HG03342 (cell line): ENCODE measurements around the gene PGS1.

Experiments used
- ATAC-seq: cut with Tn5 transposase; IDR thresholded peaks from one replicate; pipeline ENCODE4 v1.9.1; 2021; ENCODE audit warnings: mild to moderate bottlenecking, moderate library complexity; ENCODE audit not compliant: unreplicated experiment

Gene PGS1

DNA sequence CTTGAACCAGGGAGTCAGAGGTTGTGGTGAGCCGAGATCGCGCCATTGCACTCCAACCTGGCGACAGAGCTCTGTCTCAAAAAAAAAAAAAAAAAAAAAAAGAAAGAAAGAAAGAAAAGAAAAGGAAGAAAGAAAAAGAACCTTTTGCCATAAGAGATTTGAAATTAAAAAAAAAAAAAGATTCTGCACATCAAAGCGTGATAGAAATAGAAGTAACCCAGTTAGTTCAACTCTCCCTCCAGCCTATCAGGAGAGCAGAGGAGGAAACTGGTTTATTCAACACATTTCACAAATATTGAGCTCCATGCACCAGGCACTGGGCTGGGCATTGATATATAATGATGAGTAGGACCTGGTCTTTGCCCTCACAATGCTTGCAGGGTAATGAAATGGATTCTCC, 16.2 kb upstream of the PGS1 start:
- ATAC-seq = no peak

- ATAC-seq = no peak
Observed at GRCh38 chr17:78362671-78363070, 15.8 kb upstream of the PGS1 start.

GRCh38 chr17:78364436-78365281, 13.8 kb upstream of the PGS1 start:
- ATAC-seq = no peak

DNA sequence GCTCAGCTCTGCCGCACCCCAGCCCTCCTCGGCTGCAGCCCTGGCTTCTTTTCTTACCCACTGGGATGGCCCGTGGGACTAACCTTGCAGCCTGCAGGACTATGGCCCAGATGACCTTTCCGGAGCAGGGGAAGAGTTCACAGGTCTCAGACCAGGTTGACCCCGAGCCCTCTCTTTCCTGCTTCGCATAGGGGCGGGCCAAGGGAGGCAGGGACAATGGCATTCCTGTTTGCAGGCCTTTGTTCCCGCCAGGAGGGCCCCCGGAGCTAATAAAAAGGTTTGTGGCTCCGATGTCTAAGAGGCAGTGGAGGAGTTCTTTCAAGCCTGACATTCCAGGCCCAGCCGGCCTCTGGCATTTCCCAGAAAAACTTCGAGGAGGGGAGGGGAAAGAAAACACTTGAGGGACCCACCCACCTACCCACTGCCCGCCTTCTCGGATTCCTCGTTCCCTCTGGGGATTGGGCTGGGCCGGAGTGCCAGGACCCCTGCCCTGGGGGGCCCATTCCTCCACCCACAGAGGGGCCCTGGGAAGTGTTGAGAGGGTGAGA, 12.8 kb upstream of the PGS1 start:
- ATAC-seq = no peak

DNA sequence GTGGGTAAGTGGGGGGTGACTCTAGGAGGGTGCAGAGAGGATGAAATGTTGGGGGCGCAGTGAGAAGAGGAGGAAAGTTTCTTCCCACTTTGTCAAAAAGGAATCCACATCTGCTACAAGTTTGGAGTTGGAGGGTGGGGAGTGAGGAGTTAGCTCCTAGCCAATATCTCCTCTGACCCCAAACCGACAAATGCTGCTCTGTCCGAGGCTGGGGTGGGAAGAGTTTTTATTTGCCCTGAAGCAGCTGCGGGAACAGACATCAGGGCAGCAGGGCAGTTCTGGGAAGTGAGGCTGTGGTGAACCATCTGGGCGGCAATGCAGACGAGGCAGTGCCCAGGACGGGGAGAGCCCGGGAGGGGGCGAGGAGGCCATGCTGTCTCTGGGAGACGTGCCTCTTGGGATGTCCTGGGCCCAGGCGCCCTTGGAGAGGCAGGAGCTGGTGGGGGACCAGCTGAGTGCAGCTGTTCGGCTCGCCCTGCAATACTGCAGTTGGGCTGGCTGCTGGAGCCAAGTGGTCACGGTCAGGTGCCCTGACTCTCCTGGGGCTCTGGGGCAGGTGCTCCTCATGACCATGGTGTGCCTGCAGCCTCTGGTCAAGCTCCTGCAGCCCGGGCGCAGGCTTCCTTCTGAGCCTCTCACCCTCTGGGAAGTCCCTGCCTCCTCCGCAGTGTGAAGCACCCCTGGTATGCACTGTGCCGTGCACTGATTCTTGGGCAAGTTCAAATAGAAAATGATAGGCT, 12.2 kb upstream of the PGS1 start:
- ATAC-seq = no peak

DNA sequence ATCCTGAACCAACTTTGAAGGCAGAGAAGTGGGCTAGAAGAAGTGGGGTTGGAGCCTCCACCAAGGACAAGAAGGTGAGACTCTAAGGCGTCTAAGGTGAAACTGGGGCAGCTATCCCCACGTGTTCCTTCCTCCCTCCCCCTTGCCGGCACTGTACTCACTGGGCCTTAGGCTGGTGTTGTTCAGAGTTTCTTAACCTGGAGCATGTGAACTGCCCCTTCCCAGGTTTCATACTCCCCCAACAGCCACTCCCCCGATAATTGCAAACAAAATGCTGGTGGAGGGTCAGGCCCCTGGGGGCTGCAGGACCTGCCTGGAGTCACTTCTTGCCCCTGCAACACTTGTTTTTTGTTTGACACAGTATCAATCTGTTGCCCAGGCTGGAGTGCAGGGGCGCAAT, 11.3 kb upstream of the PGS1 start:
- ATAC-seq = no peak

DNA sequence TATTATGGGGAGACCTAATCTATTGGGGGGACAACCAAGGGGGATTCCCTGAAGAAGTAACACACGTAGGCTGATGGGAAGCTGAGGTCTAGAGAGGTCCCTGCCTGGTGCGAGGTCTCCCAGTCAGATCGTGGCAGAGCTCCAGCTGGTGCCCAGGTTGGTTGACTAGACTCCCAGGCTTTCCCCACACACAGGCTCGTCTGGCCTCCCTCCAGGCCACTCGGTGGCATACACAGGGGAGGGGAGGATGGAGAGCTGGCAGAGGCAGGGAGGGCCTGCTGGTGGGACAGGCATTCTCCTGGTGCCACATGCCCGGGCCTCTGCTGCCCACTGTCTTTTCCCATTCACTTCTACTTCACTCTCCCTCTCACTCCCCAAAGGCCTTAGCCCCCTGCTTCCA, 10.1 kb upstream of the PGS1 start:
- ATAC-seq = no peak

GRCh38 chr17:78368854-78369495, 9.5 kb upstream of the PGS1 start:
- no peak for ATAC-seq

- ATAC-seq = no peak
Observed at GRCh38 chr17:78369791-78370381, 8.6 kb upstream of the PGS1 start.

DNA sequence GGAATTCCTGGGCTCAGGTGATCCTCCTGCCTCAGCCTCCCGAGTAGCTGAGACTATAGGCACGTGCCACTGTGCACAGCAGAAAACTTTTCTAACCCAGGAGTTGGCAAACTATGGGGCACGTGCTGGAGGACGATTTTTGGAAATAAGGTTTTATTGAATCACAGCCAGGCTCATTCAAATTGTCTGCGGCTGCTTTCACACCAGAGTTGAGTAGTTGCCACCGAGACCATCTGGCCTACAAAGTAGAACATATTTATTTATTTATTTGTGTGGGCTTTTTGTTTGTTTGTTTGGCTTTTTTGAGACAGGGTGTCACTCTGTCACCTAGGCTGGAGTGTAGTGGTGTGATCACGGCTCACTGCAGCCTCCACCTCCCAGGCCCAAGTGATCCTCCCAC, 7.4 kb upstream of the PGS1 start:
- no peak for ATAC-seq

DNA sequence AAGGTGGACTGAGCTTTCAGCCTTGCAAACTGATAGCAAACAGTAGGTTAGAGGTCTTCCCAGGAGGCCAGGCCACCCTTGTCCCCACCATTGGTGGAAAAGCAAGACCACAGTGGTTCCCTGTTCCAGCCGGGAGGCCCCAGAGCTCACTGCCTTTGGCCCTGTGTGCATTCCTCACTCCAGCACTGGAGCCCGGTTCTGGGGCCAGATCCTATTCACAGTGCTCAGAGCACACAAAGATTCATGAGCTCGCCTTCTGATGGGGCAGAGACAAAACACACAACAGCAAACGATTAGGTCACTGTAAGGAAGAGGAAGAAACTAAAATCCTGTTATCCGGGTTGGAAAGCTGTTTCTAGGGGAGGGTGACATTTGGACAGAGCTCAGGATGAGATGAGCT, 5.6 kb upstream of the PGS1 start:
- ATAC-seq = no peak

DNA sequence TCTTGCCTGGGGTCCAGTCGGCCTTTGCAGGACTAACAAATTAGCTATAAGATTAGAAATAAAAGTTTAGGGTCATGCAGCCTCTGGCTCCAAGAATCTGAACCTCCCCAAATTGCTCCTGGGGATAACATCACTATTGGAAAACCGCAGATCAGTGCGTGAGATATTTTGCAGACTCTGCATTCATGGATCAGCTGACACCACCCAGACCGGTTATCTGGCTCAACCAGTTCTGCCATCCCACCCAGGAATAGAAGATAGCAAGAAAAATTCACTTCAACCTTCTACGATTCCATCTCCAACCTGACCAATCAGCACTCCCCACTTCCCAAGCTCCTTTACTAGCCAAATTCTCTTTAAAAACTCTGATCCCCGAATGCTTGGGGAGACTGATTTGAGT, 4.3 kb upstream of the PGS1 start:
- ATAC-seq = no peak

GRCh38 chr17:78374631-78375274, 3.7 kb upstream of the PGS1 start:
- ATAC-seq = no peak

DNA sequence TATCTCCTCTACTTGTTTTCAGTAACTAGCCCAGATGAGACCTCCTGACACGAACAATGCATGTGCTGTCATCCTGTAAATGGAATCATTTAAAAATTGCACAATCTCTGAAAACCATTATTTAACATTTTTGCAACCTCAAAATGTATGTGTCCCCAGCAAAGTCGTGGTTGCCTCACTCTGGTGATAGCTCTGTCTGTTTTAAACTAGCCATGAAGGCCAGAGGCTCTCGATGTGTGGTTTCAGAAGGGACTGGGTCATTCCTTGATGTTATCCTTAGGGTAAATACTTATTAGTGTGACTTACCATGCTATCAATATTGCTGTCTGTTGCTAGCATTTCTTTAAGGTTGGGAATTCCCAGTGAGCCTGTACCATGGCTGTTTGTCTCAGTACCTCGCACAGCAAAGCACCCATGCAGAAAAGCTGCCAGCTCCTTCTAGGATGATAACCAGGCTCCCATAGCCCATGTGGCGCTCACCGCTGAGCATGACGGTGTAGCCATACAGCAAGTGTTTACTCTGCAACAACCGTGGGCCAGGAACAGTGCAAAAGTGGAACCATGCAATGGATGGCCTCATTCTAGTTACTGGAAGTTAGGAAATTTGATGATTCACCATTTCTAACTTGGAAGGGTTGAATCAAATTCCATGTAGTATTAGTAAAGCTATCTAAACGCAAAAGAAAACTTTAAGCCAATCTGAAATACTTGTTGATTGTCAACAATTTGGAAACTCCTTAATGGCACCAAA, 2.9 kb upstream of the PGS1 start:
- no peak for ATAC-seq

DNA sequence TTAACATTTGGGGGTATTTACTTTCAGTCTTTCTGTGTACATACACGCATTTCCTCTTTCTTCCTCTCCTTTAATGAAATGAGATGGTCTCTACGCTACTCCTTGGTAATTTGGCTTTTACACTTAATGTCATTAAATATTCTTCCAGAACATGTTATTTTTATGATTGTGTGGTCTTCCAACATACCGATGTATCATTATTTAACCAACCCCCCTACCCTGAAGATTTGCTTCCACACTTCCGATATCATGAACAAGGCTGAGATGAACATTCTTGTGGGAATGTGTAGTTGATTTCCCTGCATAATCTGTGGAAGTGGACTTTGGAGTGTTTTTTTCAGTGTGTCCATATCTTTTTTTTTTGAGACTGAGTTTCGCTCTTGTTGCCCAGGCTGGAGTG, 2.3 kb upstream of the PGS1 start:
- ATAC-seq = no peak

DNA sequence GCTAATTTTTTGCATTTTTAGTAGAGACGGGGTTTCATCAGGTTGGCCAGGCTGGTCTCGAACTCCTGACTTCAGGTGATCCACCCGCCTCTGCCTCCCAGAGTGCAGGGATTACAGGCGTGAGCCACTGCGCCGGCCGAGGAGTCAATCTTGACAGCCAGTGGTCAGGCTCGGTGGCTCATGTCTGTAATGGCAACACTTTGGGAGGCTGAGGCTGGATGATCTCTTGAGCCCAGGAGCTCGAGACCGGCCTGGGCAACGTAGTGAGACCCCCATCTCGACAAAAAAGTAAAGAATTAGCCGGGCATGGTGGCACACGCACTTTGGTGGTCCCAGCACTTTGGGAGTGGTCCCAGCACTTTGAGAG, 608 bp upstream of the PGS1 start:
- no peak for ATAC-seq

DNA sequence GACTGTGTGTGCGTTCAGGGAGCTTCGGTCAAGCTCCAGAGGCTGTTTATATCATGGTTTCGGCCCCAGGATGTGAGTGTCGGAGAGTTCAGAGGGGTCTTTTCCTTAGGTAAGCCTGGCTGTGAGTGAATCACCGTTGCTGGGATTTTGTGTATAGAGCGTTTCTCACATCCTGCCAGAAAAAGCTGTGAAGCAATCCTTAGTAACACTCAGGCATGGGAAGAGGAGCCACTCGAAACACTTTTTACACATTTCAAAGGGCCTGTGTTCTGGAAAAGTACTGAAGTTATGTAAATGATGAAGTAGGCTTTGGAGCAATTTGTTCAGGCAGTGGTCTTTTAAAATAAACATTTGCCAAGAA, 662 bp downstream of the PGS1 start:
- no peak for ATAC-seq

DNA sequence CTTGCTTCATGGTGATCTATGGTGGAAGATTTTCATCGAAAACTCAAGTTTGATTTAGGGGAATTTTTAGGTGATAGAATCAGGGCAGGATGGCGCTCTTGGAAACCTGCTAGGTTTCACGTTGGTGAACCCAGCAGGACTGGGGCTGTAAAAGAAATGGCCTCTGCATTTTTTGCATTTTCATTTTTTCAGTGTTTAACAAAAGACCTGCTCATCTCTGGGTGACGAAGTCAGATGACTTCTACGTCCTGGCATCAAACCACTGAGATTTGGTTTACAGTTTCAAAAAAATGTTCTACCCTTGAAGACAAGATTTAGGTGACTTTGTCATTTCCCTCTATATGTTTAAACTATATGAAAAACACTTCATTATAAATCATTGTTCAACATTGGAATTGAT, 1.9 kb downstream of the PGS1 start:
- ATAC-seq = no peak

DNA sequence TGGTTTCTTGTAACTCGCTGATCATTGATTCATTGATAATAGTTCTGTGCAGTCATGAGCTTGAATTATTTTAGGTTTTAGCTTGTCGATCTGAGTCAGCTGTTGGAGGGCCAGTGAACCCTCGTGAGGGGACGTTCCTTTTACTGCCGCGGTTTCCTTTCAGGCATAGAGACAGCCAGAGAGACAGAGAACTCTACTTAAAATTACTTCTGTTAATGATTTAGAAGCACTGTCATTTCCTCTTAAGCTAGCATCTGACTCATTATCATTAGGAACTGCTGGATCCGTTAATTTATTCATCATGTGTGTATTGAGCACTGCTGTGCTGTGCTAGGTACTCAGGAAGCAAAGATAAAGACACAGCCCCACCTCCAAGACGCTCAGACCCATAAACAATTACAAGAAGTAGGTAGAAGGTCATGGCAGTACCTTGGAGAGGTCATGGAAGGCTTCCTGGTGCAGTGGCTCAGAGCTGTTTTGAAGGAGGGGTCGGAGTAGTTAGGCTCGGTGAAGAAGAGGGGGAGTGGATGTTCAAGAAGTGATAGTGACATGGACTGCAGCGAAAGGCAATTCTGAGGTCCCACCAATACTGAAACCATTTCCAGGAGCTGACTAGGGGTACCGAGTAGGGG, 3.3 kb downstream of the PGS1 start:
- no peak for ATAC-seq
